HepG2 (cell line): ENCODE results near the gene SLC16A2.

Source experiments
- CREB1 ChIP-seq, 2 experiments: fragments of 450-650 bp in 1 of 2; IDR thresholded peaks; 2 replicates each; pipeline ENCODE4 v1.6.1; 2016 to 2017; ENCODE audit warnings: control low read depth in 1 of 2, mild to moderate bottlenecking in 1 of 2, missing compliant biosample characterization in 1 of 2, missing genetic modification characterization in 1 of 2
- EP300 ChIP-seq, 3 experiments: sonication (generic) in 1 of 3; formaldehyde crosslinking in 1 of 3; IDR thresholded peaks; 2 replicates each; pipeline versions ENCODE4 v1.5.1 to v1.6.1; 2011 to 2020; ENCODE audit warnings: low read depth in 2 of 3, low read length in 2 of 3, borderline replicate concordance in 1 of 3, improper control_type of control experiment in 1 of 3, mild to moderate bottlenecking in 1 of 3, missing genetic modification reagents in 1 of 3, moderate library complexity in 1 of 3
- FOXO4 ChIP-seq: sonication (generic); formaldehyde crosslinking; conservative IDR thresholded peaks from 2 replicates; pipeline ENCODE4 v1.8.1; 2023; ENCODE audit warnings: missing genetic modification reagents
- NFKB2 ChIP-seq: sonication (generic); formaldehyde crosslinking; IDR thresholded peaks from 2 replicates; pipeline ENCODE4 v1.4.0; 2020; ENCODE audit warnings: missing genetic modification reagents, borderline replicate concordance
- POLR2AphosphoS5 ChIP-seq: IDR thresholded peaks from 2 replicates; pipeline ENCODE4 v1.6.1; 2012; ENCODE audit warnings: low read depth, low read length
- RXRA ChIP-seq: sonication (generic); formaldehyde crosslinking; IDR thresholded peaks from 2 replicates; pipeline ENCODE4 v1.5.1; 2020; ENCODE audit warnings: missing genetic modification reagents
- ZNF407 ChIP-seq: sonication (generic); formaldehyde crosslinking; IDR thresholded peaks from one replicate; pipeline ENCODE4 v1.5.1; 2020; ENCODE audit warnings: mild to moderate bottlenecking, missing genetic modification reagents; ENCODE audit errors: not compliant biosample characterization
- TF ChIP-seq, protein P1 (sequence below): sonication (generic); formaldehyde crosslinking; IDR thresholded peaks from 2 replicates; pipeline ENCODE4 v1.5.0; 2020; ENCODE audit warnings: mild to moderate bottlenecking, missing genetic modification reagents, moderate library complexity
- TF ChIP-seq, protein P2 (sequence below): sonication (generic); formaldehyde crosslinking; IDR thresholded peaks from 2 replicates; pipeline ENCODE4 v1.4.0; 2020; ENCODE audit warnings: missing genetic modification reagents

DNA sequence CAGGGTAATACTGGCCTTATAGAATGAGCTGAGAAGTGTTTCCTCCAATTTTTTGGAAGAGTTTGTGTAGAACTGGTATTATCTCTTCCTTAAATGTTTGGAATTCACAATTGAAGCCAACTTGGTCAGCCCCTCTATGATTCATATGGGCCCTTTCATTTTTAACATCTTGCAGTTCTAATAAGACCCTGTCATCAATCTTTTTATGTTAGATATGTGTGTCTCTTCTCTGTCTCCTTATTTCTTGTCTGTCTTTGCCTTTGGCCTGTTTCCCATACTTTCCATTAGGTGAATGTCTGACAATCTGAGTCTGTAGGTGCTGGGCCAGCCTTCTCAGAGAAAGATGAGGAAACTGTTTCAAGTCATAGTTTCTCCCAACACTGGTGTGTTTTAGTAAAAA lies 88.7 kb downstream of the SLC16A2 start:
- TF ChIP-seq CREB1 (IDR thresholded peaks at IDR 0.05) (no peak), CREB1 (CRISPR knock-in tag; IDR thresholded peaks at IDR 0.05) (no peak), POLR2AphosphoS5 (no peak), EP300 (IDR thresholded peaks at IDR 0.05; ENCODE audit: low read depth in 2 of 2, low read length in 2 of 2) (no peak), EP300 (CRISPR knock-in tag; IDR thresholded peaks at IDR 0.05; ENCODE audit: borderline replicate concordance) (no peak), RXRA (CRISPR knock-in tag) (no peak), NFKB2 (no peak), FOXO4 (CRISPR knock-in tag) (no peak), ZNF407 (CRISPR knock-in tag) (no peak)
- TF ChIP-seq, protein P1, sequence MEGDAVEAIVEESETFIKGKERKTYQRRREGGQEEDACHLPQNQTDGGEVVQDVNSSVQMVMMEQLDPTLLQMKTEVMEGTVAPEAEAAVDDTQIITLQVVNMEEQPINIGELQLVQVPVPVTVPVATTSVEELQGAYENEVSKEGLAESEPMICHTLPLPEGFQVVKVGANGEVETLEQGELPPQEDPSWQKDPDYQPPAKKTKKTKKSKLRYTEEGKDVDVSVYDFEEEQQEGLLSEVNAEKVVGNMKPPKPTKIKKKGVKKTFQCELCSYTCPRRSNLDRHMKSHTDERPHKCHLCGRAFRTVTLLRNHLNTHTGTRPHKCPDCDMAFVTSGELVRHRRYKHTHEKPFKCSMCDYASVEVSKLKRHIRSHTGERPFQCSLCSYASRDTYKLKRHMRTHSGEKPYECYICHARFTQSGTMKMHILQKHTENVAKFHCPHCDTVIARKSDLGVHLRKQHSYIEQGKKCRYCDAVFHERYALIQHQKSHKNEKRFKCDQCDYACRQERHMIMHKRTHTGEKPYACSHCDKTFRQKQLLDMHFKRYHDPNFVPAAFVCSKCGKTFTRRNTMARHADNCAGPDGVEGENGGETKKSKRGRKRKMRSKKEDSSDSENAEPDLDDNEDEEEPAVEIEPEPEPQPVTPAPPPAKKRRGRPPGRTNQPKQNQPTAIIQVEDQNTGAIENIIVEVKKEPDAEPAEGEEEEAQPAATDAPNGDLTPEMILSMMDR (CRISPR knock-in tag) = no peak
- TF ChIP-seq, protein P2, sequence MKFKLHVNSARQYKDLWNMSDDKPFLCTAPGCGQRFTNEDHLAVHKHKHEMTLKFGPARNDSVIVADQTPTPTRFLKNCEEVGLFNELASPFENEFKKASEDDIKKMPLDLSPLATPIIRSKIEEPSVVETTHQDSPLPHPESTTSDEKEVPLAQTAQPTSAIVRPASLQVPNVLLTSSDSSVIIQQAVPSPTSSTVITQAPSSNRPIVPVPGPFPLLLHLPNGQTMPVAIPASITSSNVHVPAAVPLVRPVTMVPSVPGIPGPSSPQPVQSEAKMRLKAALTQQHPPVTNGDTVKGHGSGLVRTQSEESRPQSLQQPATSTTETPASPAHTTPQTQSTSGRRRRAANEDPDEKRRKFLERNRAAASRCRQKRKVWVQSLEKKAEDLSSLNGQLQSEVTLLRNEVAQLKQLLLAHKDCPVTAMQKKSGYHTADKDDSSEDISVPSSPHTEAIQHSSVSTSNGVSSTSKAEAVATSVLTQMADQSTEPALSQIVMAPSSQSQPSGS = no peak
